H9 (cell line): Measurements from ENCODE around the gene RAB25. TPM values are rescaled to one million over a fixed set of nuclear protein-coding genes. Genes with fewer than 3 reads are reported as not detected.

Experiments used
- DNase-seq: peaks from one replicate; pipeline ENCODE4 v3.0.0-alpha.2; 2017
- H2AFZ ChIP-seq: one replicate; pipeline ENCODE4 v1.6.1; 2013; ENCODE audit warnings: mild to moderate bottlenecking, low read length, control low read depth, moderate library complexity
- H2AK5ac ChIP-seq: 2 replicates; pipeline ENCODE4 v1.6.1; 2013; ENCODE audit warnings: low read length, control low read depth, mixed read lengths; ENCODE audit not compliant: insufficient read length
- H2BK120ac ChIP-seq: one replicate; pipeline ENCODE4 v1.6.1; 2013; ENCODE audit warnings: low read depth, mild to moderate bottlenecking, low read length, control low read depth, inconsistent platforms; ENCODE audit not compliant: poor library complexity, severe bottlenecking
- H2BK12ac ChIP-seq: 2 replicates; pipeline ENCODE4 v1.6.1; 2013; ENCODE audit warnings: low read length, control low read depth, mixed read lengths, low read depth; ENCODE audit not compliant: insufficient read length
- H2BK15ac ChIP-seq: 2 replicates; pipeline ENCODE4 v1.6.1; 2013; ENCODE audit warnings: low read depth, low read length, control low read depth
- H2BK20ac ChIP-seq: one replicate; pipeline ENCODE4 v1.6.1; 2013; ENCODE audit warnings: low read depth, mild to moderate bottlenecking, low read length, control low read depth, inconsistent platforms; ENCODE audit not compliant: poor library complexity, severe bottlenecking
- H2BK5ac ChIP-seq: 2 replicates; pipeline ENCODE4 v1.6.1; 2013; ENCODE audit warnings: low read length, control low read depth, mixed read lengths; ENCODE audit not compliant: insufficient read length
- H3K14ac ChIP-seq: 2 replicates; pipeline ENCODE4 v1.6.1; 2013; ENCODE audit warnings: low read length, control low read depth; ENCODE audit not compliant: insufficient read depth
- H3K18ac ChIP-seq: 2 replicates; pipeline ENCODE4 v1.6.1; 2013; ENCODE audit warnings: low read depth, mild to moderate bottlenecking, mixed read lengths, low read length, control low read depth; ENCODE audit not compliant: insufficient read length
- H3K23ac ChIP-seq: 2 replicates; pipeline ENCODE4 v1.6.1; 2013; ENCODE audit warnings: low read length, control low read depth, mixed read lengths, low read depth; ENCODE audit not compliant: insufficient read length
- H3K23me2 ChIP-seq: 2 replicates; pipeline ENCODE4 v1.6.1; 2013; ENCODE audit warnings: low read depth, mild to moderate bottlenecking, mixed read lengths, low read length, control low read depth; ENCODE audit not compliant: insufficient read length, poor library complexity, severe bottlenecking
- H3K27ac ChIP-seq: 2 replicates; pipeline ENCODE4 v1.5.1; 2013; ENCODE audit warnings: low read length, control low read depth, mixed read lengths, low read depth; ENCODE audit not compliant: insufficient read length
- H3K27me3 ChIP-seq: 2 replicates; pipeline ENCODE4 v1.6.1; 2013; ENCODE audit warnings: low read length, control low read depth, inconsistent platforms; ENCODE audit not compliant: insufficient read depth
- H3K4ac ChIP-seq: 2 replicates; pipeline ENCODE4 v1.6.1; 2013; ENCODE audit warnings: low read depth, mild to moderate bottlenecking, control low read depth, inconsistent platforms, low read length, moderate library complexity
- H3K4me1 ChIP-seq: 2 replicates; pipeline ENCODE4 v1.6.1; 2013; ENCODE audit warnings: low read length, control low read depth, inconsistent platforms; ENCODE audit not compliant: insufficient read depth
- H3K4me2 ChIP-seq: 2 replicates; pipeline ENCODE4 v1.6.1; 2013; ENCODE audit warnings: low read length, control low read depth, mixed read lengths; ENCODE audit not compliant: insufficient read length, insufficient read depth
- H3K56ac ChIP-seq: 2 replicates; pipeline ENCODE4 v1.6.1; 2013; ENCODE audit warnings: low read depth, mild to moderate bottlenecking, mixed read lengths, low read length, control low read depth; ENCODE audit not compliant: insufficient read length
- H3K79me1 ChIP-seq: 2 replicates; pipeline ENCODE4 v1.6.1; 2013; ENCODE audit warnings: low read depth, mild to moderate bottlenecking, moderate library complexity, low read length, control low read depth, inconsistent platforms; ENCODE audit not compliant: insufficient read depth, poor library complexity, severe bottlenecking
- H3K79me2 ChIP-seq: 2 replicates; pipeline ENCODE4 v1.6.1; 2013; ENCODE audit warnings: low read length, control low read depth, inconsistent platforms; ENCODE audit not compliant: insufficient read depth
- H3K9ac ChIP-seq: 2 replicates; pipeline ENCODE4 v1.6.1; 2013; ENCODE audit warnings: low read length, control low read depth, mixed read lengths; ENCODE audit not compliant: insufficient read length; ENCODE audit errors: extremely low read depth
- H3K9me3 ChIP-seq: one replicate; pipeline ENCODE4 v1.6.1; 2013; ENCODE audit warnings: low read depth, low read length, inconsistent platforms; ENCODE audit not compliant: control insufficient read depth
- H3T11ph ChIP-seq: one replicate; pipeline ENCODE4 v1.6.1; 2013; ENCODE audit warnings: mild to moderate bottlenecking, low read length, control low read depth, inconsistent platforms
- H4K20me1 ChIP-seq: one replicate; pipeline ENCODE4 v1.6.1; 2013; ENCODE audit not compliant: control insufficient read depth, insufficient read length, insufficient read depth
- H4K5ac ChIP-seq: 2 replicates; pipeline ENCODE4 v1.6.1; 2013; ENCODE audit warnings: low read depth, mild to moderate bottlenecking, mixed read lengths, low read length, control low read depth; ENCODE audit not compliant: insufficient read length
- H4K8ac ChIP-seq: replicated peaks from 2 replicates; pipeline ENCODE4 v1.6.1; 2013; ENCODE audit warnings: low read length, control low read depth, mixed read lengths, low read depth; ENCODE audit not compliant: insufficient read length
- H4K91ac ChIP-seq: 2 replicates; pipeline ENCODE4 v1.6.1; 2013; ENCODE audit warnings: low read depth, mild to moderate bottlenecking, moderate library complexity, mixed read lengths, low read length, control low read depth; ENCODE audit not compliant: insufficient read length
- H3K27ac Mint-ChIP-seq, 3 experiments: 2 replicates in 2 of 3; 3 replicates in 1 of 3; pipeline ENCODE4 v1.8.0; 2020 to 2021; ENCODE audit warnings: mixed read lengths in 3 of 3, mild to moderate bottlenecking in 1 of 3, moderate library complexity in 1 of 3
- H3K27me3 Mint-ChIP-seq: 2 replicates; pipeline ENCODE4 v1.8.0; 2021; ENCODE audit warnings: low read depth, mild to moderate bottlenecking, moderate library complexity, mixed read lengths
- H3K36me3 Mint-ChIP-seq, 3 experiments: 2 replicates in 2 of 3; 3 replicates in 1 of 3; pipeline ENCODE4 v1.8.0; 2020 to 2021; ENCODE audit warnings: low read depth in 3 of 3, mixed read lengths in 3 of 3; ENCODE audit not compliant: insufficient read depth in 1 of 3
- H3K4me1 Mint-ChIP-seq, 2 experiments: 2 replicates each; pipeline ENCODE4 v1.8.0; 2020; ENCODE audit warnings: mixed read lengths in 2 of 2
- H3K4me3 Mint-ChIP-seq, 2 experiments: 2 replicates in 1 of 2; 3 replicates in 1 of 2; pipeline ENCODE4 v1.8.0; 2020 to 2021; ENCODE audit warnings: mild to moderate bottlenecking in 2 of 2, mixed read lengths in 2 of 2, moderate library complexity in 1 of 2
- H3K9me3 Mint-ChIP-seq, 2 experiments: 2 replicates in 1 of 2; 3 replicates in 1 of 2; pipeline ENCODE4 v1.8.0; 2020; ENCODE audit warnings: mild to moderate bottlenecking in 2 of 2, mixed read lengths in 2 of 2, moderate library complexity in 1 of 2
- WGBS: extraction: QIAGEN DNeasy Blood & Tissue Kit; methylation state at CpG from one replicate; pipeline ENCODE4 v1.1.7; 2013; ENCODE audit warnings: missing lambda C conversion rate, low lambda C conversion rate, mixed read lengths; ENCODE audit not compliant: insufficient read length; ENCODE audit errors: extremely low coverage; 5-methylcytosine and 5-hydroxymethylcytosine counted together
- total RNA-seq: library from RNA; stranded (reverse); gene quantifications from 2 replicates; pipeline ENCODE4 v1.2.1, GENCODE V29; 2021
- TF ChIP-seq, protein P1 (sequence below): fragments of 200-600 bp; sonication (generic); conservative IDR thresholded peaks from 3 replicates; pipeline ENCODE4 v1.8.0; 2021; ENCODE audit warnings: antibody characterized with exemption, mild to moderate bottlenecking

Gene RAB25
- total RNA-seq, 1 experiment from 2014 or later: 43.1 TPM

DNA sequence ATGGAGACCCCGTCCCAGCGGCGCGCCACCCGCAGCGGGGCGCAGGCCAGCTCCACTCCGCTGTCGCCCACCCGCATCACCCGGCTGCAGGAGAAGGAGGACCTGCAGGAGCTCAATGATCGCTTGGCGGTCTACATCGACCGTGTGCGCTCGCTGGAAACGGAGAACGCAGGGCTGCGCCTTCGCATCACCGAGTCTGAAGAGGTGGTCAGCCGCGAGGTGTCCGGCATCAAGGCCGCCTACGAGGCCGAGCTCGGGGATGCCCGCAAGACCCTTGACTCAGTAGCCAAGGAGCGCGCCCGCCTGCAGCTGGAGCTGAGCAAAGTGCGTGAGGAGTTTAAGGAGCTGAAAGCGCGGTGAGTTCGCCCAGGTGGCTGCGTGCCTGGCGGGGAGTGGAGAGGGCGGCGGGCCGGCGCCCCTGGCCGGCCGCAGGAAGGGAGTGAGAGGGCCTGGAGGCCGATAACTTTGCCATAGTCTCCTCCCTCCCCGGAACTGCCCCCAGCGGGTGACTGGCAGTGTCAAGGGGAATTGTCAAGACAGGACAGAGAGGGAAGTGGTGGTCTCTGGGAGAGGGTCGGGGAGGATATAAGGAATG lies 54.1 kb downstream of the RAB25 start:
- H3K9me3 Mint-ChIP-seq: no peaks in the 10 kb centered on the region; a peak in 1 of 5 replicates
- H3K79me1 ChIP-seq: no peaks in the 10 kb centered on the region
- DNase-seq: peak; percentile 52
- TF ChIP-seq, protein P1, sequence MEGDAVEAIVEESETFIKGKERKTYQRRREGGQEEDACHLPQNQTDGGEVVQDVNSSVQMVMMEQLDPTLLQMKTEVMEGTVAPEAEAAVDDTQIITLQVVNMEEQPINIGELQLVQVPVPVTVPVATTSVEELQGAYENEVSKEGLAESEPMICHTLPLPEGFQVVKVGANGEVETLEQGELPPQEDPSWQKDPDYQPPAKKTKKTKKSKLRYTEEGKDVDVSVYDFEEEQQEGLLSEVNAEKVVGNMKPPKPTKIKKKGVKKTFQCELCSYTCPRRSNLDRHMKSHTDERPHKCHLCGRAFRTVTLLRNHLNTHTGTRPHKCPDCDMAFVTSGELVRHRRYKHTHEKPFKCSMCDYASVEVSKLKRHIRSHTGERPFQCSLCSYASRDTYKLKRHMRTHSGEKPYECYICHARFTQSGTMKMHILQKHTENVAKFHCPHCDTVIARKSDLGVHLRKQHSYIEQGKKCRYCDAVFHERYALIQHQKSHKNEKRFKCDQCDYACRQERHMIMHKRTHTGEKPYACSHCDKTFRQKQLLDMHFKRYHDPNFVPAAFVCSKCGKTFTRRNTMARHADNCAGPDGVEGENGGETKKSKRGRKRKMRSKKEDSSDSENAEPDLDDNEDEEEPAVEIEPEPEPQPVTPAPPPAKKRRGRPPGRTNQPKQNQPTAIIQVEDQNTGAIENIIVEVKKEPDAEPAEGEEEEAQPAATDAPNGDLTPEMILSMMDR: no peak
- no peak overlapping the region for H3K27ac ChIP-seq
- no peaks in the 10 kb centered on the region for H4K20me1 ChIP-seq
- no peak overlapping the region for H2BK20ac ChIP-seq
- no peaks in the 10 kb centered on the region for H3K9me3 ChIP-seq
- peak overlapping the region; percentile 80 to 93 for H3K4me3 Mint-ChIP-seq
- no peak overlapping the region for H2AFZ ChIP-seq
- peaks cover 0 to 3% (median 0%) of the 10 kb centered on the region in 3 experiments; a peak in 3 of 7 replicates for H3K36me3 Mint-ChIP-seq
- no peaks in the 10 kb centered on the region for H3K27me3 ChIP-seq
- no peaks in the 10 kb centered on the region for H3K4me1 ChIP-seq
- no peak overlapping the region for H2BK15ac ChIP-seq
- no peak overlapping the region for H3T11ph ChIP-seq
- peaks cover 13% of the 10 kb centered on the region for H3K23me2 ChIP-seq
- H3K9ac ChIP-seq: peak overlapping the region; percentile 53
- no peak overlapping the region for H3K4ac ChIP-seq
- H4K5ac ChIP-seq: no peak overlapping the region
- H3K14ac ChIP-seq: peak overlapping the region; percentile 38
- H2BK5ac ChIP-seq: no peak overlapping the region
- no peak overlapping the region for H2BK12ac ChIP-seq
- no peak overlapping the region for H3K23ac ChIP-seq
- H2AK5ac ChIP-seq: no peak overlapping the region
- no CpG with 5 or more reads among the region's 49 CpGs for WGBS
- H2BK120ac ChIP-seq: no peak overlapping the region
- H3K27me3 Mint-ChIP-seq: peaks cover 9% of the 10 kb centered on the region
- H4K91ac ChIP-seq: no peak overlapping the region
- H3K4me2 ChIP-seq: peak overlapping the region; percentile 95
- peak overlapping the region in 1 of 3 experiments; percentile 85; a peak in 1 of 7 replicates for H3K27ac Mint-ChIP-seq
- peaks cover 36 to 49% of the 10 kb centered on the region in 2 experiments for H3K4me1 Mint-ChIP-seq
- no peak overlapping the region for H4K8ac ChIP-seq
- H3K18ac ChIP-seq: peak overlapping the region; percentile 36
- no peak overlapping the region for H3K56ac ChIP-seq
- H3K79me2 ChIP-seq: no peaks in the 10 kb centered on the region
